Adrenal gland (tissue), 5 donors: ENCODE results near the gene MITF.

Source experiments
- POLR2A ChIP-seq, 2 donors: fragments of 450-650 bp; IDR thresholded peaks; one replicate each; pipeline ENCODE4 v1.6.1; 2017; ENCODE audit warnings: antibody characterized with exemption in 2 of 2, mild to moderate bottlenecking in 2 of 2, moderate library complexity in 1 of 2
- TF ChIP-seq, protein P1 (sequence below), 6 experiments: fragments of 450-650 bp in 4 of 6; fragments of 200-600 bp in 2 of 6; sonication (generic) in 1 of 6; IDR thresholded peaks; 1 replicate in 5 of 6; 2 replicates in 1 of 6; pipeline versions ENCODE4 v1.5.1 to v1.8.0; 2016 to 2021; ENCODE audit warnings: antibody characterized with exemption in 6 of 6, mild to moderate bottlenecking in 2 of 6, moderate library complexity in 1 of 6
- donor health status: DM: no; HTN: no; CAD: no.

DNA sequence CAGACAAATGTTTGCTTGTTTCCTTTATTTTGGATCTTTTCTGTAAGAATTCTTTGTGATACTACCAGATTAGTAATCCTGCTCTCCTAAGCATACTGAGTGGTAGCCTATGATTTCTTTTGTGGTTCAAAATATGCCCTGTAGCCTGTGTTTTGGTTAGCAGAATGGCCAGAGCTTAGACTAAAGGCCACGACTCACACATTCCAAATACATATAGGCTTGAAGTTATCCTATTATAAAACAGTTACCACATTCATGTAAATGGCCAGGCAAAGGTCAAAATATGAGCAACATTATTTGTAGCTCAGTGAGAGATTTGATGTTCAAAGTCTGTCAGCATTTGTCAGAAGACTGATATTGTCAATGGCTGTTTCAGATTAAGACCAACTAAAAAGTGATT is 84.5 kb downstream of the MITF start:
- TF ChIP-seq, protein P1, sequence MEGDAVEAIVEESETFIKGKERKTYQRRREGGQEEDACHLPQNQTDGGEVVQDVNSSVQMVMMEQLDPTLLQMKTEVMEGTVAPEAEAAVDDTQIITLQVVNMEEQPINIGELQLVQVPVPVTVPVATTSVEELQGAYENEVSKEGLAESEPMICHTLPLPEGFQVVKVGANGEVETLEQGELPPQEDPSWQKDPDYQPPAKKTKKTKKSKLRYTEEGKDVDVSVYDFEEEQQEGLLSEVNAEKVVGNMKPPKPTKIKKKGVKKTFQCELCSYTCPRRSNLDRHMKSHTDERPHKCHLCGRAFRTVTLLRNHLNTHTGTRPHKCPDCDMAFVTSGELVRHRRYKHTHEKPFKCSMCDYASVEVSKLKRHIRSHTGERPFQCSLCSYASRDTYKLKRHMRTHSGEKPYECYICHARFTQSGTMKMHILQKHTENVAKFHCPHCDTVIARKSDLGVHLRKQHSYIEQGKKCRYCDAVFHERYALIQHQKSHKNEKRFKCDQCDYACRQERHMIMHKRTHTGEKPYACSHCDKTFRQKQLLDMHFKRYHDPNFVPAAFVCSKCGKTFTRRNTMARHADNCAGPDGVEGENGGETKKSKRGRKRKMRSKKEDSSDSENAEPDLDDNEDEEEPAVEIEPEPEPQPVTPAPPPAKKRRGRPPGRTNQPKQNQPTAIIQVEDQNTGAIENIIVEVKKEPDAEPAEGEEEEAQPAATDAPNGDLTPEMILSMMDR (IDR thresholded peaks at IDR 0.05), result no peak
- no peak for TF ChIP-seq POLR2A (IDR thresholded peaks at IDR 0.05)
